CD4-positive, alpha-beta T cell treated with Interleukin-15 for 4 hours (primary cell): Measurements from ENCODE around the gene CCDC144A.
"Not testable (repeated sequence)": the region's sequence is repeated elsewhere in the genome, so short reads cannot be mapped to it uniquely, and the experiment has no call there.

Experiments used
- DNase-seq: peaks from one replicate; pipeline ENCODE4 v3.0.0-alpha.2; 2020; ENCODE audit warnings: low spot score

CCDC144A gene

GRCh38 chr17:16689731-16690281, at the start of gene CCDC144A:
Gene CCDC144A, plus strand, starts transcription at chr17:16690241. Its CDS starts 160 bp downstream, at chr17:16690401.
- not testable (repeated sequence) for DNase-seq

- no peak for DNase-seq
Observed at GRCh38 chr17:16649585-16649984, 40.5 kb upstream of the CCDC144A start.

GRCh38 chr17:16652252-16652651, 37.8 kb upstream of the CCDC144A start:
- DNase-seq = no peak

- no peak for DNase-seq
Observed at GRCh38 chr17:16652847-16653366, 37.1 kb upstream of the CCDC144A start.

- peak; percentile 85 for DNase-seq
Observed at GRCh38 chr17:16653367-16654041, 36.5 kb upstream of the CCDC144A start, which contains the start of gene ZNF624. Gene ZNF624, minus strand, starts transcription at chr17:16653850.

- no peak for DNase-seq
Observed at GRCh38 chr17:16661217-16661616, 28.8 kb upstream of the CCDC144A start.

- DNase-seq = no peak
Observed at GRCh38 chr17:16662936-16663335, 27.1 kb upstream of the CCDC144A start.

GRCh38 chr17:16666553-16666906, 23.5 kb upstream of the CCDC144A start:
- DNase-seq = not testable (repeated sequence)

GRCh38 chr17:16666907-16667636, 23.0 kb upstream of the CCDC144A start:
- not testable (repeated sequence) for DNase-seq

- DNase-seq = no peak
Observed at GRCh38 chr17:16676676-16677268, 13.3 kb upstream of the CCDC144A start.

GRCh38 chr17:16683290-16684138, 6.5 kb upstream of the CCDC144A start:
- DNase-seq = not testable (repeated sequence)

GRCh38 chr17:16686019-16686418, 4.0 kb upstream of the CCDC144A start:
- not testable (repeated sequence) for DNase-seq

- not testable (repeated sequence) for DNase-seq
Observed at GRCh38 chr17:16687151-16687550, 2.9 kb upstream of the CCDC144A start.

- not testable (repeated sequence) for DNase-seq
Observed at GRCh38 chr17:16690447-16690846, 406 bp downstream of the CCDC144A start.

- DNase-seq = not testable (repeated sequence)
Observed at GRCh38 chr17:16697603-16698002, 7.6 kb downstream of the CCDC144A start.

GRCh38 chr17:16745492-16746203, 55.6 kb downstream of the CCDC144A start:
- DNase-seq = not testable (repeated sequence)

GRCh38 chr17:16746571-16746970, 56.5 kb downstream of the CCDC144A start:
- not testable (repeated sequence) for DNase-seq

- DNase-seq = not testable (repeated sequence)
Observed at GRCh38 chr17:16750515-16750914, 60.5 kb downstream of the CCDC144A start.

- not testable (repeated sequence) for DNase-seq
Observed at GRCh38 chr17:16751224-16751923, 61.3 kb downstream of the CCDC144A start.

GRCh38 chr17:16751924-16752287, 61.9 kb downstream of the CCDC144A start:
- not testable (repeated sequence) for DNase-seq
